GM10847 (cell line): ENCODE measurements around the gene HOXC6.

Experiments
- POLR2A ChIP-seq: IDR thresholded peaks from 2 replicates; pipeline ENCODE4 v1.6.1; 2011; ENCODE audit not compliant: insufficient read length; ENCODE audit errors: extremely low read depth

HOXC6 gene

DNA sequence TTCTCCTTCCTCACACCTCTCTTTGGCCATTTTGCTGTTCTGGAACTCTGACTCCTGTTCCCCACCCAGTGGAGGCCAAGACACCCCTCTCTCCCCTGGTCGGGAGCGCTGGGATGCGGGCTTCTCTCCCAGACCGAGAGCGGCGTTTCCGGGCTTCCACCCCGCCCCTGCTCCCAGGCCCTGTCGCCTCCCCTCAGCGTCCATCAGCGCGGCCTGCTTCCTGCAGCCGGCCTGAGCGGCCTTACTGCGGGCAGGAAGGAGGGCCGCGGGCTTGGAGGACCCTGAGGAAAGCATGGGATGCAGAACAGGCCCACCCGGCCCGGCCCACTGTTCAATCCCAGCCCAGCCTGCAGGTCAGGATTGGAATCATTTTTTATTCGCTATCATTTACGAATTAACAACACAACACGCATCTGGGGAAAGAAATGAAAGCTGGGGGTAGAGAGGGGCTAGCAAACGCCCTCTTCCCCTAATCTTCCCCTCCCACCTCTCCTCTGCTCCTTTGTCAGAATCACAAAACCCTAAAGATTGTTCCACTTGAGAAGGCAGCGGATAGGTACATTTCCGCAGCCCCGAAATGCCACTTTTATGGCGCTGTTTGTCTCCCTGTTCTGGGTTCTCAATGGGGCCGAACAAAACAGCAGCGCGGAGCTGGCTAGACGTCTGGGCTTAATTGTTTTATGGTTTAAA is 23.3 kb upstream of the HOXC6 start:
- no peak for TF ChIP-seq POLR2A

DNA sequence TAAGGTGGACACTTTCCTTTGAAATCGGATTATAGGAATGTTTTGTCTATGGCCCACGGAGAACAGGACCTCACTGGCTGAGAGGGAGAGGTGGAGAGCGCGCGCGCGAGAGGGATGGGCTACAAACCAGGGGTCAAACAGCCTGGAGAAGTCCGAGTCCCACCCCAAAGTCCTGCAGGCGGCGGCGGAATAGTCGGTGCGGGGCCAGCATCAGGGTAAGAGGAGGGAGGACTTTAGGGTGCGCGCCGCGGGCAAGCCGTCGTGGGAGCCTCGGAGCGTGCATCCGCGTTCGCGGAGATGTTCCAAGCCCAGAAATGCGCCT is 22.7 kb upstream of the HOXC6 start:
- TF ChIP-seq POLR2A, result no peak

DNA sequence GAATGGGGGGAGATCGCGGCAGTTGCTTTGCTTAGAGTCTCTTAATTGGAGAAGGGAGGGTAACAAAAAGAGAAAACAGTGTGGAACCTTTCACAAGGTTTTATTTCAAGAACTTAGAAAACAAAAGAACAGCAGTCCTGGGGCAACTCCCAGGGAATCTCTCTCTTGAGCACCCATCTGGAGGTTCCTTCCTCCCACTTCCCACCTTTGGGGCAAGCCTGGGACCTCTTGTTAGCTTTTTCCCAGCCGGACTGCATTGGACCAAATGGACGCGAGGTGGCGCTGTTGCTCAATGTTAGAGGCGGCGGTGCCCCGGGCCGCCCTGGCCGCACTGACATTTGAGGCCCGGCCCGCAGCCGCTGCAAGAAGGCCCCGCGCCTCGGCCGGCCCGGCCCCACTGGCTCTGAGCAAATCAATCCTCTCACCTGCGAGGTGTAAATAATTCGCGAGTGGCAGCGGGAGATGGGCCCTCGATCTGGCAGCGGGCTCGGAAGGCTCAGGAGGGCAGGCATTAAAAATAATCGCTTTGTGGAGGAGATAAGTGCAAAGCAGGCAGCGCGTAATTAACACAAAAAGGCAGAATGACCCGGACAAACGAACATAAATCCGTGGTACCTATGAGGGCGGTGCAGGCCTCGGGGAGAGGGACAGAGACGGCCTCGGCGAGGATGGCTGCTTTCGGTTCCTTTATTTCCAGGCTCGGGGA is 22.2 kb upstream of the HOXC6 start:
- no peak for TF ChIP-seq POLR2A

DNA sequence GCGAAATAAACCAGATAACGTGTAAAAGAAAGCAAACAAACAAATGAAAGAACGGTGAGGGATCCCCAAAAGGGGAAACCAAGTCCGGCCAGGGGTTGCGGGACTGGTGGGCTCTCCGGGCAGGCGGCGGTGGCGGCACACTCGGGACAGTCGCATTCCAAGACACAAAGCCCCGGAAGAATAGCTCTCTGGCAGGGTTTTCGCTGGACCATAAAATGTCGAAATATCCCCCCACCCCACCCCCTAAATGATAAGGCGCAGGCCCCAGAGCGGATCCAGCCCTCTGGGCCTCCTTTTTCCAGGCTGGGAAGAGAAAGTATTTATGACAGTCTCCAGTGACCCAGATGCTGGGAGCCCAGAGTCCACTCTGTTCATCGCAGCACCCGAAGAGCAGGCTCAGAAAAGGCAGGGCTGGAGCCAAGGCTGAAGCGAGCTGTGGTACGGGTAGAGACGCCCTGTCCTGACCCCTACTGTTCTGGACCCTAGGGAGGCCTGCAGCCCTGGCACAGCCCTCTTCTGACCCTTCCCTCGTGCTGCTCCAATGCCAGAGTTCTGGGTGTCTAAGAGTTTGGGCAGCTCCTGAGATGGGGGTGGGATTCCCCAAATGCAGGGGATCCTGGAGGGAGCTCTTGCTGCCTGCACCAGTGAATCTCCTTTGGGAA is 21.6 kb upstream of the HOXC6 start:
- TF ChIP-seq POLR2A, result no peak

DNA sequence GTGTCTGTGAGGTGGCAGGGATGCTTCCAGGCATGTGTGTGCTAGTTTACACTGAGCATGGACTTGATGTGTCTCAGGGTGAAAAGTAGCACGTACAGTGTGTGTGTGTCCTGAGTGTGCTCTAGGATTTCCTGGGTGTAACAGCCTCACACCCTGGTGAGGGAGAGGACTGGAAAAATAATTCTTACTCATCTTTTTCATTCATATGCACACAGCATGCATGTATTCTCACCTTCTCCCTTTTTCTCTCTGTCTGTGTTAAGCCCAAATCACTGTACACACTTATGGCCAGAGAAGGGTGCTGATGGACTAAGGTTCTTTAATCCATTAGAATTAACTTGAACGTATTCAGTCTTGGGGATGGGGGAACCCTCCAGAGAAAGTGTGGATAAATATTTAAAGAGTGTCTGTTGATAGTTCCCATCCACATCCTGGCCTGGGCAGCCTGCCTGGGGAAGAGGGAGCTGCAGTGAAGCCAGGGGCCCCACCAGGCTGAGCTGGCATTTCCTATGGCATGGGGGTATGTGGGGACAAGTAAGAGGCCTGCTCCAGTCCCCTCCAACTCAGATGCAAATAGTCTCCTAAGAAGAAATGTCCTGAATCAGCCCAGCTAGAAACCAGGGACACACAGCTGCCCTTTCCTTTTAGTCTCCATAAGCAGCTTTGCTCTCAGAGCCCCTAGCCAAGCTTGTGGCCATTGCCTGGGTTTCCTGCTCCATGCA is 20.5 kb upstream of the HOXC6 start:
- no peak for TF ChIP-seq POLR2A

DNA sequence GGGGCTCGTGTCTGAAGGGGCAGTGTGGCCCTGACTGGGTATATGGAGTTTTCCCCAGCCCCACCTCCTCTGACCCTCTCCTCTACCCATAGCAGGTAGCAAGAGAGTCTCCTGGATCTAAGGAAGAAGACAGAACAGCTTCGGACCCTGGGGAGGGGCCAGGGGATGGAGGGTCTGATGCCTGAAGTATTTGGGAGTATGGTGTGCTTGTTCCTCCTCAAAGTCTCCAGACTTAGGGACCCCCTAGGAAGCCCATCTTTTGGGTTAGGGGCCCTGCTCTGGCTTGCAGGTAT is 20.0 kb upstream of the HOXC6 start:
- TF ChIP-seq POLR2A, result no peak

DNA sequence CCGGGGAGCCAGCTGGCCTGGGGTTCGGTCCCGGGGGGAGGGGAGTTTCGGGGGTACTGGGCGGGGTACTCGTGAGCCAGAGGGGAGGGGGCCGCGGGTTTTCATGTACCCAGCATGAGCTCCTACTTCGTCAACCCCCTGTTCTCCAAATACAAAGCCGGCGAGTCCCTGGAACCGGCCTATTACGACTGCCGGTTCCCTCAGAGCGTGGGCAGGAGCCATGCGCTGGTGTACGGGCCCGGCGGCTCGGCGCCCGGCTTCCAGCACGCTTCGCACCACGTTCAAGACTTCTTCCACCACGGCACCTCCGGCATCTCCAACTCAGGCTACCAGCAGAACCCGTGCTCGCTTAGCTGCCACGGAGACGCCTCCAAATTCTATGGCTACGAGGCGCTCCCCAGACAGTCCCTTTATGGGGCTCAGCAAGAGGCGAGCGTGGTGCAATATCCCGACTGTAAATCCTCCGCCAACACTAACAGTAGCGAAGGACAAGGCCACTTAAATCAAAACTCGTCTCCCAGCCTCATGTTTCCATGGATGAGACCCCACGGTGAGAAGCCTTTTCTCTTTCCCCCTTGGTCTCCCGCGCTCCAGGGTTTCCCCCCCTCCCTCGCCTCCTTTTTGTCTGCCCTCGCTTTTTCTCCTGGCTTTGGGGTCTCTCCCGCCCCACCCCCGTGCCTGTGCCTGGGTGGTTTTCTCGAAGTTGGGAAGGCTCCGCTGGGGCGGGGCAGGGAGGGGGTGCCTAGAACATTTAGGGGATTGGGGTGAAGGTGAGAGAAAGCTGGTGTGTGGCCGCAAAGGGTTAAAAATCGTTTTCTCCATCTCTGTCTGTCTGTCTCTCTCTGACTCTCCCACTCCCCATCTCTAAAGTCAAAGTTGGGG is 18.8 kb upstream of the HOXC6 start:
- TF ChIP-seq POLR2A, result no peak

DNA sequence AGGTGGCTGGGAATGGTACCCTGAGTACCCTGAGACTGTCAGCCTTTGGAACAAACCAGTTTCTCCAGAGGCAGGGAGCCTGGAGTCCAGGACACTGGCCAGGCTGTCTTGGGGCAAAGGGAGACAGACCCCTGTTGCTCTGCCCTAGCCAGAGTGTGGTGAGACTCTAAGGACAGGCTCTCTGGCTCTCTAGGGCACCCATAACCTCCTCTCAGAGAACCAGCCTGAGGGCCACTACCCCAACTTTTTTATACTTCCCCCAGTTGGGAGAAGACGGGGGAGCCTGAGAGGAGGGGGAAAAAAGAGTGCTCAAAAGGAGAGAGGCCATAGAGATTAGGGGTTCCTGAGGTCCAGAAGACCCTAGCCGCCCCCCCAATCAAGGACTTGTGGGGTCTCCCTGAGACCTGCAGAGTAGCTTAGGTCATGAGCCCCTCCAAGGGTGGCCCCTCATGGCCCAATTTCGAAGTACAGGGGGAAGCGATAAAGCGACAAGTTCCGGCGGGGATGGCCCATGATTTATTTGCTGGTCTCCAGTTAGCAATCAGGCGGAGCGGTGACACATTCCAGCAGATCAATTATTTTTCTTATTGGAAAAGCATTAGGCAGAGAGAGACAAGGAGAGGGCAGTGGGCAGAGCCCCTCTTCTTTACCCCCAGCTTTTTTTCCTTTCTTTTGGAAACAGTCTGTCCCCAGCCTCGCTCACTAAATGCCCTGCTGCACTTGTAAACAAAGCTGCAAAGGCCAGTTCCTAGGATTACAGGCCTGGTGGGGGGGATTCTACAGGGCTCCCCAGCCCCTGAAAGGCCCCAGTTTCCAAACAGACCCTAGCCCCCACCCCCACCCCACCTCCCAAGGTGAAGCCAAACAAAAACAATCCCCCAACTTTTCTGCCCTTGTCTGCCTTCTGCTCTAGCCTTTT is 17.9 kb upstream of the HOXC6 start:
- no peak for TF ChIP-seq POLR2A

DNA sequence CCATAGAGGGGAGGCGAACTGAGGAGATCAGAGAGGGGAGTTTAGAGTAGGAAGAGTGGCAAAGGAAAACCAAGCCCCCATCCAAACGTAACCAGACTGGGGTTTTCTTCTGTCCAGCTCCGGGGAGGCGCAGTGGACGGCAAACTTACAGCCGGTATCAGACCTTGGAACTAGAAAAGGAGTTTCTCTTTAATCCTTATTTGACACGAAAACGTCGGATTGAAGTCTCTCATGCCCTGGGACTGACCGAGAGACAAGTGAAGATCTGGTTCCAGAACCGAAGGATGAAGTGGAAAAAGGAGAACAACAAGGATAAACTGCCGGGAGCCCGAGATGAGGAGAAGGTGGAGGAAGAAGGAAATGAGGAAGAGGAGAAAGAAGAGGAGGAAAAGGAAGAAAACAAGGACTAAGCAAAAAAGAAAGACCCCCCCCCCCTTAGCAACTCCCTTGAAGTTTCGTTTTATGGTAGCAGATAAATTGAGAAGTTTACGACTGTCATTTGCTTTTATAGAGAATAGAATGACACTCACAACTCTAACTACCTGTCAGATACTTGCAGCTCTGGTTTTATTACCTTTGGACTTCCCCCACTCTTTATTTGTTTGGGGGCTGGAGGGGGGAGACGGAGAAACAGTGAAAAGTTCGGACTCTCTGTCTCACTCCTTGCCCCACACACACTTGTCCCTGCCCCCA is 17.1 kb upstream of the HOXC6 start:
- no peak for TF ChIP-seq POLR2A

DNA sequence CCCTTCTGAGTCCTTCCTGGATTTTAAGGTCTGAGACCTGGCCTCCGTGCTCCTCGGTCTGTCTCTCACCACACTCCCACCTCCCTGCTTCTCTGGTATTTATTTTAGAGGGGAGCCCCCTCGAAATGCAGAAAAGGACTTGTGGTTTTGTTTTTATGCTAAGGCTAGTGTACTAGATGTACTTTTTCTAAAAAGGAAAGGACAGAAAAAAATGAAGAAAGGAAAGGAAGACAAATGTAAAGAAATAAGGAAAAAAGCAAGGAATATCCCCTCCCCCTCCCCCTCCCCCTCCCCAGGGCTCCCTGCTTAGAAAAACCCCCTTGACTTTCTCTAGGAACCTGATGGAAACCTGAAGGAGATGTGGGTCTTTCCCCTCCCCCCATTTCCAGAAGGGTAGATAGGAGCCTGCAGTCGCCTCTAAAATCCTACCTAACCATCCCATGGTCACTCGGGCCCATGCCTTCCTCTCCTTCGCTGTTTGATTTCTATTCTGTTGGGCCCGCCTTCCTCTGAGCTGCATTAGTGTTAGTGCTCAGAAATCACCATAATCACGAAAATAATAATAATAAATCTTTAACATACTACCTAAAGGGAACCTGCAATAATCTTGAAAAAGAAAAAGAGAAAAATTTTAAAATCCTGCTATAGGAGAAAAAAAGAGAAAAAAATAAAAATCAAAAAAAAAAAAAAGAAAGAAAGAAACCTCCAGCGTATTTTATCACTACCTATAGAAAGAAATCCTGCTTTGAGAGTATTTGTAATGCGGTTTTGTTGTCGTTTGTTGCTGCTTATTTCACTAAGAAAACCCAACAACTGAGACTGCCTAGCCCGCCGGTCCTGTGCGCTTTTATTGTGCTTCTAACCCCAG is 16.3 kb upstream of the HOXC6 start:
- no peak for TF ChIP-seq POLR2A

DNA sequence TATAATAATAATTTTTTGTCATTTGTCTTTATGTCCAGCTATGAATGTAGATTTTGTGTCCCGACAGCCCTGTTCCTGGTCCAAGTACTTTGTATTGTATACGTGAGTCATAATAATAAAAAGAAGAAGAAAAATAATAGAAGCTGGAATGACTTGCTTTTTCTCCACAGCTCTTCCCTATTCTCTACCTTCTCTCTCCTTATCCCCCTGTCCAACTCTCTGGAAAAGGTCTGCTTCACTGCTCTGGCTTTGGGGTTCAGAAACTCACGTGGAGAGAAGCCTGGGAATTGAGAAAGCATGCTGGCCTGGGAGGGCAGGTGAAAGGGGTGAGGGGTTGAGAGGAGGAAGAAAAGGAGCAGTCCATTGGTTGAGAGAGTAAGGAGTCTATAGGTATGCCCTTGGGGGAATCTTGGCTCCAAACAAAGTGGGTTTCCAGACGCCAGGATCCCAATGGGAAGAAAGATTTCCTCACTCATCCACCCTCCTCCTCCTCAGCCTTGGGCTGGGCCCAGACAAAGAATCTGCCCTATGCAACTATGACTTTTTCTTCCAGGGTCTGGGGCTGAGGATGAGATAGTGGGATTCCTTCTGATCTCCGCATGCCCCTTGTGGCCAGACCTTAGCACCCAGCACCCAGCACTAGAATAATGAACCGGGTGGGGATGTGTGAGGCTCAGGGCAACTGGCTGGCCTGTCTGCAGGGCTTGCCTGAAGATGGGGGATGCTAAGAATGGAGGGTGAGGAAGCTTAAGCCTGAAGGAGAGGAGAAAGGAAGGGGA is 15.4 kb upstream of the HOXC6 start:
- TF ChIP-seq POLR2A, result no peak

DNA sequence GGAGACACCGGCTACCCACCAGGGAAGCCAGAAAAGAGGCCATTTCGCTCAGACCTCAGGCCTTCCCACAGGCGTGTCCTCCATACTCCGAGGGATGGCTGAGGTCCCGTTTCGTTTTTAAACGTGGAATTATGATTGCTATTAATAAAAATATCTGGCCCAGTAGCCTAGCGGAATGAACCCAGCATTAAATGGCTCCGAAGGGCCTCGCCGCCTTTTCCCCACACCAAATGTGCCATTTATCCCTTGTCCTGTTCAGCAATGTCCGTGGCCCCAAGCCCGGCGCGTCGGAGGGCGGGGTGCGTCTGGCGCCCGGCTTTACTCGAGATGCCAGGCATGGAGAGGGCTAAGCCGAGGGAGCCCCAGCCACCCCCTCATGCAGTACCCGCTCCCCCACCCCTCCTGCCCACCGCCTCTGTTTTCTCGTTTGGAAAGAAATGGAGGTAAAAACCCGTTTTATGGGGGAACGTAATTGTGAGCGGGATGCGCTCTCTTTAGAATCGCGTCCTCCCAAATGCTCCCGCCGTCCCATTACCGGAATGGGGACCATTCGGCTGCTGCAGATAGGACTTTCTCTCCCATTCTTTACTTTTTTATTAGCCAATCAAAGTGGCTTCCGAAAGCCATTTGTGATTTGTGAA is 13.7 kb upstream of the HOXC6 start:
- no peak for TF ChIP-seq POLR2A
